ENCODE measurements around the gene AGA. TPM values are rescaled to one million over a fixed set of nuclear protein-coding genes. Genes with fewer than 3 reads are reported as not detected.

The AGA gene
- total RNA-seq, 1 experiment from 2014 or later = 23.7 TPM

DNA sequence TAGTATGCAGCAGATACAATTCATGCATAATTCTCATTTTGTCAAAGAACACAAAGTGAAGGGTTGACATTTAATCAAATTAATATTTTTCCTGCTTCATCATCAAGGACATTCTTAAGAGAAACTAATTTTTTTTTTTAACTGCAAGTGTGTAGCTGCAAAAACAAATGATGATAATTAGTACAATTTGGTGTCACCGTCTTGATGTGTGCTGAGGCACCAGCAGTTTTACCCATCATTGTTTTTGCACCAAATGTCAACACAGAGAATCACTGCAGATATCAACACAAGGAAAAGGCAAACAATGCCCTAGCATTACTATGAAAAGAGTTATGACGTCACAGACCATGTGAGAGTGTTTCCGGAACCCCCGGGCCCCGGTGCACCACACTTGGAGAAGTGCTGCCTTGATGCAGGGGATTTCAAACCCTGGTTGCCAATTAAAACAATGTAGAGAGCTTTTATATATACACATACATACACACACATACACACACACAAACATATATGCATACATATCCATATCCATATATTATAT lies 55.9 kb downstream of the AGA start:
- Histone ChIP-seq H3K36me3 (replicated peaks; ENCODE audit: control insufficient read depth, insufficient read depth, low read length) (no peaks in the 10 kb centered on the region), H3K4me3 (ENCODE audit: insufficient read depth, low read depth, low read length) (no peak overlapping the region), H3K27me3 (ENCODE audit: control insufficient read depth, insufficient read depth, low read length) (no peaks in the 10 kb centered on the region)
- DNase-seq = no peak

DNA sequence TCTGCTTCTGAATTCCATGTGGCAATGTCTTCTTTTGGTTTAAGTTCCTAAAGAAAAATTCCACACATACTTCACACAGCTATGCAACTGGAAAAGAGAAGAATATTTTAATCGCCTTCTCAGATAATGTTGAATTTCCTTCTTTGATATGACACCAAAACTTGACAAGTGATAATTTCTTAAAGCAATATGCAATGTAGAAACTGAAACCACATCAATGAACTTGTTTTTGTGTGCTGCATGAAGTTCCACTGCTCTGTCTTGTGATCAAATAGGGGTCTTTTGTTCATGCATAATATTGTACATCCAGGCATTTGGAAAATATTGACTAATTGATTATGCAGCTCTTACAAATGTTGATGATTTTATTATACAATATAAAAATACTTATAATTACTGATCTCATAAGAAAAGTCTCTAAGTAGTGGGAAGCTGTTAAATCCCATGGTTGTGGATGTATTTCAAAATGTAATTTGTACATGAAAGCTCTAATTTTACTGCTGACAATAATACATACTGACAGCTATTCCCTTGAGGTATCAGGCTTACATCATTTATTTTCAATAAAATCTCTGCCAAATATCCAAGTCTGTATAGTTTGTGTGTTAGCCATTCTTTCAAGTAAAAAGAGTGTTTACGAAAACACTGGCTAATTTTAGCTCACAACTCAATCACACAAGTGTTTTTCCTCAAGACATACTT lies 56.5 kb downstream of the AGA start:
- Histone ChIP-seq H3K36me3 (replicated peaks; ENCODE audit: control insufficient read depth, insufficient read depth, low read length) (no peaks in the 10 kb centered on the region), H3K27me3 (ENCODE audit: control insufficient read depth, insufficient read depth, low read length) (no peaks in the 10 kb centered on the region), H3K4me3 (ENCODE audit: insufficient read depth, low read depth, low read length) (no peak overlapping the region)
- no peak for DNase-seq

DNA sequence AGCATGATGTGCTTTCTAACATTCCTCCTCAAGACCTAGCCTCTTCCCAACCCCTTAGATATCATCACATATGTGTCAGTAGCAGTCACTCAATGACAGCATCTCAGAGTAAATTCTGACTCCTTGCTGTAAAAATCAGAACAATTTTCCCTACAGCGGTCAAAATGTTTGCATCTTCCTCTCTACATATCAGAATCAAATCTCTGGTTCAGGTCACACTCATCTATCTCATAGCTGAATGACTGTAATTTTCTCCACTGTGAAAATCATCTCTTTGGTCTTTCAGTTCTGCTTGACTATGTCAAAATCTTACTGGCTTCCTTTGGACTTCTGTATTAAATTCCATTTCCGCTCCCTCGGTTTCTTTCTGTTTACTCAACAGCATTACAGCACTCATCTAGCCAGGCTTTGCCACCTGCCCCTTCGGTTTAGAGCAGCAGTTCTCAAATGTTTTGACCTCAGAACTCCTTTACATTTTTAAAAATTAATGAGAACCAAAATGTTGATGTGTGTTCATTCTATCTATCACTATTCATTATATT lies 57.3 kb downstream of the AGA start:
- Histone ChIP-seq H3K36me3 (replicated peaks; ENCODE audit: control insufficient read depth, insufficient read depth, low read length) (no peaks in the 10 kb centered on the region), H3K4me3 (ENCODE audit: insufficient read depth, low read depth, low read length) (no peak overlapping the region), H3K27me3 (ENCODE audit: control insufficient read depth, insufficient read depth, low read length) (no peaks in the 10 kb centered on the region)
- DNase-seq = no peak

DNA sequence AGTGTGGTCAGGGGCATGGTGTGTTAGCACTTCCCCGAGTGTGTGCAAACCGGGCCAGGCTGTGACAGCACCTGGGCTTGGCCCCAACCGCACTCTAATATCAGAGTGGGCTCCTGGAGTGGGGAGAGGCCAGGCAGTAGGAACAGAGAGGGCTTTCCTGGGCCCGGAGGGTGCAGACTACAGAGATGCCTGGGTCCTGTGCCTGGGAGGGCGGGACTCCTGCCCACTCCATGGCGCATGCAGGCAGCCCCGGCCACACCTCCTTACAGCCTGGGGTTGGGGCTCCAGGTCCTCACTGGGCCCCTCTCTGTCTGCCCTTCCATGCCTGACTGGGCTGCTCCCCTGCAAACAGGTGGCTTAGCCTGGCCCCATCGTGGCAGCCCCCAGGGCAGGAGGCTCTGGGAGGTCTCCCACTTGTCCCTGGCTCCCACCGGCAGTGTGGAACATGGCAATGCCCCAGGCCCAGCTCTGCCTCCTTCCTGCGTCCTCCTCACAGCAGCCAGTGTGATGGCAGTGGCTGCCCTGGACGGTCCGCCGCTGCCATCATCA lies 60.4 kb downstream of the AGA start:
- Histone ChIP-seq H3K4me3 (ENCODE audit: insufficient read depth, low read depth, low read length) (no peak overlapping the region), H3K27me3 (ENCODE audit: control insufficient read depth, insufficient read depth, low read length) (no peaks in the 10 kb centered on the region), H3K36me3 (replicated peaks; ENCODE audit: control insufficient read depth, insufficient read depth, low read length) (no peaks in the 10 kb centered on the region)
- no peak for DNase-seq

Other genes starting within 250 kb of the AGA start
- gene NEIL3, start 132.6 kb downstream of the AGA start, total RNA-seq (2014; rRNA removed; shearing (Covaris generic)) = 7.8 and 8.8 TPM in 2 replicates